Heart left ventricle (tissue), 16 donors: ENCODE results near the gene CFLAR. TPM values are rescaled to one million over a fixed set of nuclear protein-coding genes. Genes with fewer than 3 reads are reported as not detected.

Source experiments
- ATAC-seq, 4 donors: fragments of 200-7000 bp; cut with Tn5 transposase; one replicate each; pipeline ENCODE4 v1.9.1; 2020 to 2022; ENCODE audit warnings: moderate library complexity in 4 of 4, mild to moderate bottlenecking in 3 of 4, moderate number of reproducible peaks in 1 of 4
- DNase-seq, 5 donors: peaks; one replicate each; pipeline ENCODE4 v3.0.0-alpha.2; 2020
- H3K27ac ChIP-seq, 12 donors: fragments of 200-600 bp; sonication (generic) in 4 of 12; one replicate each; pipeline versions ENCODE4 v1.5.0 to v1.8.0; 2016 to 2022; ENCODE audit warnings: mild to moderate bottlenecking in 2 of 12
- H3K27me3 ChIP-seq, 9 donors: fragments of 200-600 bp; sonication (generic) in 2 of 9; one replicate each; pipeline versions ENCODE4 v1.5.1 to v1.8.0; 2016 to 2022; ENCODE audit warnings: mild to moderate bottlenecking in 3 of 9
- H3K36me3 ChIP-seq, 9 donors: fragments of 200-600 bp; sonication (generic) in 2 of 9; one replicate each; pipeline versions ENCODE4 v1.5.0 to v1.8.0; 2018 to 2022; ENCODE audit warnings: mild to moderate bottlenecking in 2 of 9
- H3K4me1 ChIP-seq, 12 donors: fragments of 200-600 bp; sonication (generic) in 4 of 12; one replicate each; pipeline versions ENCODE4 v1.5.0 to v1.8.0; 2016 to 2022; ENCODE audit warnings: mild to moderate bottlenecking in 3 of 12
- H3K4me3 ChIP-seq, 12 donors: fragments of 200-600 bp; sonication (generic) in 4 of 12; one replicate each; pipeline versions ENCODE4 v1.5.0 to v1.8.0; 2017 to 2022; ENCODE audit warnings: mild to moderate bottlenecking in 9 of 12, moderate library complexity in 4 of 12
- H3K9me3 ChIP-seq, 12 donors: fragments of 200-600 bp; sonication (generic) in 4 of 12; one replicate each; pipeline versions ENCODE4 v1.5.0 to v1.8.0; 2016 to 2022; ENCODE audit warnings: mild to moderate bottlenecking in 1 of 12
- CTCF ChIP-seq, 12 donors: fragments of 200-600 bp; sonication (generic) in 4 of 12; IDR thresholded peaks; one replicate each; pipeline versions ENCODE4 v1.5.0 to v1.8.0; 2018 to 2022; ENCODE audit warnings: antibody characterized with exemption in 12 of 12, mild to moderate bottlenecking in 5 of 12
- POLR2A ChIP-seq, 2 donors: fragments of 450-650 bp; IDR thresholded peaks; one replicate each; pipeline ENCODE4 v1.6.1; 2017; ENCODE audit warnings: antibody characterized with exemption in 2 of 2, mild to moderate bottlenecking in 2 of 2, moderate library complexity in 2 of 2
- WGBS, 4 donors: extraction: QIAGEN DNeasy Blood & Tissue Kit in 2 of 4; methylation state at CpG; one replicate each; pipeline versions ENCODE4 v1.1.5 to v1.1.7; 2013 to 2018; 5-methylcytosine and 5-hydroxymethylcytosine counted together
- intact Hi-C, 10 donors: fragments of 100-400 bp; cut with DNase I; formaldehyde crosslinking; loops; one replicate each; pipeline versions ENCODE4 v1.11.1 to v1.14.2; 2022
- polyA plus RNA-seq, 2 donors: library from polyadenylated mRNA; stranded (reverse); fragments of 200-250 nt; gene quantifications; one replicate each; pipeline ENCODE4 v1.2.3, GENCODE V29; 2013
- total RNA-seq, 9 donors: library from RNA; depleted of rRNA in 2 of 9; stranded (reverse); fragments of >200 nt in 2 of 9; fragmentation: NEBNext Ultra II Directional in 3 of 9; extraction: Animal tissue kit (Norgen Biotek cat#: 25700) in 3 of 9; gene quantifications; one replicate each; pipeline versions ENCODE4 v1.1.0 to v1.2.4, GENCODE V29; 2016 to 2023
- donor health status: ischemic (EF 13 %, LVEDD 7.1; RV severe dilation, severe dysfunction).
- donor health status: healthy with polysubstance abuse.
- donor health status: DM: no; HTN: yes; CAD: no.
- donor health status: DM: no; HTN: no; CAD: no.
- donor health status: ischemic (EF 25% LVEDD 6.9; RV normal size, moderate dysfunction).
- donor health status: ischemic (EF 25% LVEDD 5.7; RV mildly dilated, moderate dysfunction).
- donor health status: healthy.
- donor health status: DM: yes; HTN: yes; CAD: no.
- donor health status: ischemic (EF 35%, LVEDD 5.7; RV mildly dilated, moderate dysfunction).
- donor health status: nonischemic (EF 11% LVEDD 7.7; RV severe dilation, severe dysfunction).
- donor health status: DM: yes; HTN: yes; CAD: no.
- donor health status: PGD.
- donor health status: ischemic (EF 29% LVEDD 5.4; RV normal size, mild dysfunction).
- donor health status: nonischemic (EF 23%, LVEDD 6.1; RV moderate dilation, normal function).

Gene CFLAR
- total and polyA plus RNA-seq, 11 donors: 120 to 279 (median 214) TPM

GRCh38 chr2:201090574-201090973, 25.4 kb upstream of the CFLAR start:
- peaks cover 0 to 52% (median 43%) of the 10 kb centered on the region in 9 donors for H3K36me3 ChIP-seq
- no peak for DNase-seq
- no peaks in the 10 kb centered on the region for H3K27me3 ChIP-seq
- WGBS, 4 donors: 78 to 87% (median 82%) methylated on average over 4 of the region's 4 CpGs
- TF ChIP-seq POLR2A (IDR thresholded peaks at IDR 0.05) (no peak), CTCF (IDR thresholded peaks at IDR 0.05) (no peak)
- intact Hi-C loops: no loop called here
- no peak overlapping the region for H3K4me3 ChIP-seq
- no peaks in the 10 kb centered on the region for H3K9me3 ChIP-seq
- H3K27ac ChIP-seq: no peak overlapping the region
- no peak for ATAC-seq
- H3K4me1 ChIP-seq: no peaks in the 10 kb centered on the region

GRCh38 chr2:201093573-201093972, 22.4 kb upstream of the CFLAR start:
- 96 to 99% (median 98%) methylated on average over 5 of the region's 5 CpGs for WGBS, 4 donors
- intact Hi-C loops: no loop called here
- Histone ChIP-seq H3K27me3 (no peaks in the 10 kb centered on the region), H3K4me3 (peak overlapping the region in 1 of 12 donors; percentile 41), H3K9me3 (no peaks in the 10 kb centered on the region), H3K36me3 (peaks cover 0 to 22% (median 13%) of the 10 kb centered on the region in 9 donors), H3K27ac (peak overlapping the region in 1 of 12 donors; percentile 28), H3K4me1 (no peaks in the 10 kb centered on the region)
- TF ChIP-seq CTCF (IDR thresholded peaks at IDR 0.05) (no peak), POLR2A (IDR thresholded peaks at IDR 0.05) (no peak)
- DNase-seq: no peak
- ATAC-seq: no peak

GRCh38 chr2:201100497-201100896, 15.5 kb upstream of the CFLAR start:
- H3K27me3 ChIP-seq: no peaks in the 10 kb centered on the region

GRCh38 chr2:201105759-201106158, 10.2 kb upstream of the CFLAR start:
- WGBS, 4 donors: 96 to 100% (median 98%) methylated on average over 1 of the region's 1 CpG

More at GRCh38 chr2:201100497-201100896, 15.5 kb upstream of the CFLAR start:
- no peak for TF ChIP-seq CTCF (IDR thresholded peaks at IDR 0.05)
- TF ChIP-seq POLR2A (IDR thresholded peaks at IDR 0.05): no peak
- DNase-seq: no peak
- intact Hi-C loops: no loop called here
- H3K4me1 ChIP-seq: no peaks in the 10 kb centered on the region
- H3K27ac ChIP-seq: no peak overlapping the region
- H3K4me3 ChIP-seq: no peak overlapping the region
- no peak for ATAC-seq
- peaks cover 0 to 3% (median 0%) of the 10 kb centered on the region in 9 donors for H3K36me3 ChIP-seq
- H3K9me3 ChIP-seq: no peaks in the 10 kb centered on the region
- 92 to 99% (median 96%) methylated on average over 3 of the region's 3 CpGs for WGBS, 4 donors

More at GRCh38 chr2:201105759-201106158, 10.2 kb upstream of the CFLAR start:
- H3K4me3 ChIP-seq: no peak overlapping the region
- peaks cover 0 to 3% (median 0%) of the 10 kb centered on the region in 9 donors for H3K36me3 ChIP-seq
- no peak for TF ChIP-seq CTCF (IDR thresholded peaks at IDR 0.05)
- intact Hi-C loops: no loop called here
- ATAC-seq (no peak), DNase-seq (no peak)
- H3K9me3 ChIP-seq: no peaks in the 10 kb centered on the region
- H3K27me3 ChIP-seq: no peaks in the 10 kb centered on the region
- H3K27ac ChIP-seq: no peak overlapping the region
- H3K4me1 ChIP-seq: peaks cover 0 to 11% (median 0%) of the 10 kb centered on the region in 12 donors
